GM18870 (cell line): ENCODE data around the gene PITPNM1.
A peak's percentile ranks its signal among the peaks of the same experiment; 100 is the strongest.
"Not testable (repeated sequence)": the region's sequence is repeated elsewhere in the genome, so short reads cannot be mapped to it uniquely, and the experiment has no call there.

Source experiments
- ATAC-seq: cut with Tn5 transposase; IDR thresholded peaks from one replicate; pipeline ENCODE4 v1.9.1; 2021; ENCODE audit warnings: moderate library complexity; ENCODE audit not compliant: unreplicated experiment

The PITPNM1 gene

GRCh38 chr11:67523556-67524479, 18.7 kb upstream of the PITPNM1 start:
- no peak for ATAC-seq

GRCh38 chr11:67522844-67523555, 17.8 kb upstream of the PITPNM1 start, which contains the start of gene CABP2:
Gene CABP2, minus strand, starts transcription at chr11:67523446. Its CDS starts 120 bp downstream, at chr11:67523326.
- ATAC-seq: no peak

GRCh38 chr11:67522338-67522737, 17.2 kb upstream of the PITPNM1 start:
- no peak for ATAC-seq

DNA sequence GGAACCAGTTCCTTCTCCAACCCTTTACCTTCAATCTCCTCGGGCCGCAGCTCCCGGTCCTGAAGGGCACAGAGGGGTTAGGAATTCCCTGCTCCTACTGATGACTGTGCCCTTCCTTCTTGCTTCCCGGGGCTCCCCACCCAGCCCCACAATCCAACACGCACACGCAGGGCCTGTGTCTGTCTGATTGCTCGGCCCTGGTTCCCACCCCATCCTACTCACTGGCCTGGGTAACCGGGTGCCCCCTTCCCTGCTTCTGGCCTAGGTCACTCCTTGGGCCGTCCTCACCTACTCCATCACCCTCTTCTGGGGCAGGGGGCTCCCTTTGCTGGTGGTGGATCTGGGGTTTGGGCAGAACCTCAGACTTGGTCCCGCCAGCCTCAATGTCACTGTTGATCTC, 16.8 kb upstream of the PITPNM1 start:
- ATAC-seq: no peak

DNA sequence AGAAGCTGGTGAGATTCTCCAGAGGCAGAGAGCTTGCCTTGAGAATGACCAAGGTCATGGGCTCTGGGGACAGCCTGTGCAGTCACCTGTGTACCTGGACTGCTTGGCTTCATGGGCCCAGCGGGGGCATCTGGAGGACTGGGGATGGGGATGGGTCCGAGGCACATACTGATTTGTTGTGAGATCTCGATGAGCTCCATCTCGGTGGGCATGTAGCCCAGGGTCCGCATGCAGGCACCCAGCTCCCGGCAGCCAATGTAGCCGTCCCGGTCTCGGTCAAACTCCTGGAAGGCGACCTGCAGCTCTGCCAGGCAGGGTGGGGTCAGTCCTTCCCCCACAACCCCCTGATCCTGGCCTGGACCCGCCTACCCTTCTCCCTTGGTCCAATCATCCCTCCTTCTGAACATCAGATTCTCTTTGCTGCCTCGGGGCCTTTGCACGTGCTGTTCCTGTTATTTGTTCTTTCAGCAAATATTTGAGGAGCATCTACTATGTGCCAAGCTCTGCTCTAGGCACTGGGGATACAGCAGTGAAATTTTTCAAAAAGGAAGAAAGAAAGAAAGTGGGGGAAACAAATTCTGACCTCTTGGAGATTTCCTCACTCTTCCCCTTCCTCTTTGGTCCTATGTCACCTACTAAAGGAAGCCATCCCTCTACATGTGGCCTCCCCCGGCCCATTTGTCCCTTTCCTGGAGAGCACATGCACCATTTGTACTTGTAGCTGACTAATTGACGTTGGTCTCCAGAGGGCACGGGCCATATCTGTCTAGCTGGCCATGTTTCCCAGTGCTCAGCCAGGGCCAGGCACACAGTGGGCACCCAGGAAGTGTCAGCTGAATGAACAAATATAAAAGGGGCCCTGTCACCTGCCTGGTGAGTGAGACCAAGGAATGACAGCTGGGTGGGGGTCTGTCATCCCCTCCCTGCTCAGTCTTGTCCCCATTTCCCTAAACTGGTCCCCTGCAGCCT, 16.0 kb upstream of the PITPNM1 start:
- ATAC-seq: no peak

DNA sequence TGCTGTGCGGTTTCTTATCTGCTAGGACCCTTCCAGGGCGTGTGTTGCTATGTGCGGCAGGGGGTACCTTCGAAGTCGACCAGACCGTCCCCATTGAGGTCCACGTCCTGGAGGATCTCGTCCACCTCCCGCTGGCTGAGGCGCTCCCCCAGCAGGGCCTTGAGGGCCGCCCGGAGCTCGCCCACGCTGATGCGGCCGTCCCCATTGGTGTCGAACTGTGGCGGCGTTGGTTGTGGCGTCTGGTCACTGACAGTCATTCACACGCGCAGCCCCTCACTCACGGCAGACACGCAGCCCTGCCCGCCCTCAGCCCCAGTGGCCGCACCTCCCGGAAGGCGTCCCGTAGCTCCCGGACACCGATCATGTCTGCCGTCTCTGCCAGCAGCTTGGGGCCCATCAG, 14.6 kb upstream of the PITPNM1 start:
- ATAC-seq: no peak

- ATAC-seq: no peak
Measured at GRCh38 chr11:67517784-67518552, 12.8 kb upstream of the PITPNM1 start.

- ATAC-seq: no peak
Measured at GRCh38 chr11:67516806-67517205, 11.6 kb upstream of the PITPNM1 start.

- no peak for ATAC-seq
Measured at GRCh38 chr11:67514116-67514515, 9.0 kb upstream of the PITPNM1 start.

DNA sequence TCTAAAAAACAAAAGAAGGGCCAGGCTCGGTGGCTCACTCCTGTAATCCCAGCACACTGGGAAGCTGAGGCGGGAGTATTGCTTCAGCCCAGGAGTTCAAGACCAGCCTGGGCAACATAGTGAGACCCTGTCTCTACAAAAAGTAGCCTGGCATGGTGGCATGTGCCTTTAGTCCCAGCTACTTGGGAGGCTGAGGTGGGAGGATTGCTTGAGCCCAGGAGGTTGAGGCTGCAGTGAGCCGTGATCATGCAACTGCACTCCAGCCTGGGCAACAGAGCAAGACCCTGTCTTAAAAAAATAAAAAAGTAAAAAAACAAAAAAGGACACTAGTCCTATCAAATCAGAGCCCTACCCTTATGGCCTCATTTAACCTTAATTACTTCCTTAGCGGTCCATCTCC, 6.4 kb upstream of the PITPNM1 start:
- not testable (repeated sequence) for ATAC-seq

- ATAC-seq: no peak
Measured at GRCh38 chr11:67510023-67510345, 4.8 kb upstream of the PITPNM1 start.

GRCh38 chr11:67508486-67509121, 3.4 kb upstream of the PITPNM1 start:
- ATAC-seq: peak; percentile 34

DNA sequence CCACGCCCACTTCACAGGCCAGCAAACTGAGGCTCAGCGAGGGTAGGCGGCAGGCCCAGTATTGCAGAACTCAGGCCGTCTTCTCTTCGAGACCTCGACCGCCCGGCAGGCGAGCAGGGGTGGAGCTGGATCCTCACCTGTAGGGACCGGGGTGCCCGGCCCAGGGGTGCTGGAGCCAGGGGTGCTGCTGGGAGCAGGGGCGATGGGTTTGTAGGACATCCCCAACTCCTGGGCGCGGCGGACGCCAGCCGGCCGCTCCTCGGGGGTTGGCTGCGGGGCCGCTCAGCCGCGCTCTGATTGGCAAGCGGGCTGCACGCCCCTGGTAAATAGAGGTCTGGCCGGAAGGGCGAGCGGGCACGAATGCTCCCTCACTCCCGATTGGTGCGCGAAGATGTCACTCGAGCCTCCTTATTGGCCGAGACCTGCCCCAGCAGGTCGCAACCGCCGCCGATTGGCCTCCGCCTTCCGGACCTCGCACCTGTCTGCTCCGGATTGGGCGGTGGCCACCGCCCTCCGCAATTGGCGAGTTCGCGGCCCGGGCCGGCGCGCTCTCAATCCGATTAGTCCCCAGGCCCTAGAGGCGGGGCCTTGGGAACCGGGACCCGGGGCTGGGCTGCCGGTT, 2.8 kb upstream of the PITPNM1 start, which contains the start of gene CDK2AP2:
Gene CDK2AP2 (minus strand): TSS at position 299 of the 622 bp plus-strand sequence. CDS start 80 bp downstream, at position 219.
- peak; percentile 71 for ATAC-seq

- no peak for ATAC-seq
Measured at GRCh38 chr11:67507242-67507863, 2.2 kb upstream of the PITPNM1 start.

GRCh38 chr11:67506426-67507051, 1.4 kb upstream of the PITPNM1 start:
- no peak for ATAC-seq

DNA sequence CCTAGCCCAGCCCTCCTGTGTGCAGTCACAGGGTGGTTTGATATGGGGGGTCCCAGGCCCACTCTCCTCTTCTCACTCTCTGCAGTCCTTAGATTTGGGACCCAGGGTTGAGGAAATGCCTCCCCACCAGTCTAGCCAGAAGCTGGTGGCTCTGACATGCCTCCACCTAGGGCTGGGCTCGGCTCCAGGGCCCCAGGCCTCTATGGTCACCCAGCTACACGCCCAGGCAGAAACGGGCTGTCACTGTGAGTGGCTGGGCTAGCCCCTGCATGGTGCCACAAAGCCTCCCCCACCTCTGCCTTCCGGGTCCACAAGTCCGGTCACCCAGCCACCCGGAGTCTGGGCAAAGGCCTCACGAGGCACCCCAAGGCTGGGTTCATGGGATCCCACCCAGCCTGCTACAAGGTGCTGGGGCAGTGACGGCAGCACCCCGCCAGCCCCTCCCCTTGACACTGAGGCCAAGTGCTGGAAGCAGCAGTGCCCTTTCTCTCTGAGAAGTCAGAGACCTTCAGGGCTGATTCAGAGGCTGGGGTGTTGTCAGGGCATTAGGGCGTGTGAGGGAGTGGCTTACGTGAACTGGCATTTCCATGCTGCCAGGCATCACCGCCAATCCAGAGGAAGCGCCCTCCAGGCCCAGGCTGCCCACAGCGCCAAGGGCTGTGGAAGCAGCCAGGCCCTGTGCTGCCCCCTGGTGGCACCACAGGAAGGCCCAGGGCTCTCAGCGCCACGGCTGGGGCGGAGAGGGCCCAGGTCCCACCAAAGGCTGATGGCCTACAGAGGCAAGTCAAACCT, 638 bp upstream of the PITPNM1 start:
- no peak for ATAC-seq
